Immature natural killer cell (primary cell): ENCODE results near the gene PMEL. TPM values are rescaled to one million over a fixed set of nuclear protein-coding genes. Genes with fewer than 3 reads are reported as not detected.
"Not testable (repeated sequence)": the region's sequence is repeated elsewhere in the genome, so short reads cannot be mapped to it uniquely, and the experiment has no call there.

Source experiments
- DNase-seq, 3 donors: peaks; one replicate each; pipeline ENCODE4 v3.0.0; 2022; ENCODE audit warnings: mixed read lengths in 1 of 3
- H3K27ac Mint-ChIP-seq, 6 donors: one replicate each; pipeline ENCODE4 v1.8.0; 2020; ENCODE audit warnings: mixed read lengths in 6 of 6, mild to moderate bottlenecking in 5 of 6, inconsistent platforms in 4 of 6, moderate library complexity in 3 of 6
- H3K27me3 Mint-ChIP-seq, 3 donors: one replicate each; pipeline ENCODE4 v1.8.0; 2020 to 2021; ENCODE audit warnings: low read depth in 3 of 3, mild to moderate bottlenecking in 3 of 3, mixed read lengths in 3 of 3, moderate library complexity in 3 of 3, inconsistent platforms in 1 of 3
- H3K36me3 Mint-ChIP-seq, 3 donors: one replicate each; pipeline ENCODE4 v1.8.0; 2020; ENCODE audit warnings: mixed read lengths in 3 of 3, inconsistent platforms in 2 of 3, mild to moderate bottlenecking in 2 of 3
- H3K4me1 Mint-ChIP-seq, 2 donors: one replicate each; pipeline ENCODE4 v1.8.0; 2020; ENCODE audit warnings: inconsistent platforms in 2 of 2, mild to moderate bottlenecking in 2 of 2, mixed read lengths in 2 of 2, moderate library complexity in 1 of 2
- H3K4me3 Mint-ChIP-seq, 5 donors: one replicate each; pipeline ENCODE4 v1.8.0; 2020; ENCODE audit warnings: mild to moderate bottlenecking in 5 of 5, mixed read lengths in 5 of 5, inconsistent platforms in 3 of 5, moderate library complexity in 3 of 5
- H3K9me3 Mint-ChIP-seq, 6 donors: one replicate each; pipeline ENCODE4 v1.8.0; 2020; ENCODE audit warnings: mild to moderate bottlenecking in 6 of 6, mixed read lengths in 6 of 6, inconsistent platforms in 4 of 6, moderate library complexity in 3 of 6
- polyA plus RNA-seq, 3 donors: library from polyadenylated mRNA; unstranded; fragments of 300-500 nt; fragmentation: Illumina TruSeq; gene quantifications; one replicate each; pipeline ENCODE4 v1.2.3, GENCODE V29; 2021

Gene PMEL
- polyA plus RNA-seq, 3 donors from 2014 or later = 0.44 TPM; not detected in 2

GRCh38 chr12:55996715-55997534 lies 31.1 kb upstream of the PMEL start, which contains the start of gene SUOX:
Gene SUOX, plus strand, starts transcription at chr12:55997276. Its CDS starts 4,946 bp downstream, at chr12:56002222.
- H3K4me3 Mint-ChIP-seq = peak within 1 kb of the TSS; percentile 79 to 92 (median 84)
- peaks cover 0 to 24% (median 12%) of the 10 kb centered on the region in 3 donors for H3K36me3 Mint-ChIP-seq
- H3K9me3 Mint-ChIP-seq = no peaks in the 10 kb centered on the region
- peaks cover 23% of the 10 kb centered on the region in 2 donors for H3K4me1 Mint-ChIP-seq
- H3K27ac Mint-ChIP-seq = peak within 1 kb of the TSS; percentile 56 to 80 (median 68)
- no peaks in the 10 kb centered on the region for H3K27me3 Mint-ChIP-seq
- DNase-seq = peak; percentile 68 to 72 (median 69)

- H3K27me3 Mint-ChIP-seq = no peaks in the 10 kb centered on the region
- DNase-seq = peak; percentile 67 to 75 (median 69)
- peaks cover under 1 to 29% (median 15%) of the 10 kb centered on the region in 3 donors for H3K36me3 Mint-ChIP-seq
- peak overlapping the region; percentile 4 to 71 (median 57) for H3K27ac Mint-ChIP-seq
- peak overlapping the region; percentile 79 to 92 (median 84) for H3K4me3 Mint-ChIP-seq
- H3K4me1 Mint-ChIP-seq = peaks cover 23% of the 10 kb centered on the region in 2 donors
- H3K9me3 Mint-ChIP-seq = no peaks in the 10 kb centered on the region
Observed at GRCh38 chr12:55996201-55996714, 30.4 kb upstream of the PMEL start.

- H3K4me3 Mint-ChIP-seq = no peak overlapping the region
- H3K27ac Mint-ChIP-seq = no peak overlapping the region
- H3K27me3 Mint-ChIP-seq = no peaks in the 10 kb centered on the region
- H3K9me3 Mint-ChIP-seq = no peaks in the 10 kb centered on the region
- peaks cover 23% of the 10 kb centered on the region in 2 donors for H3K4me1 Mint-ChIP-seq
- H3K36me3 Mint-ChIP-seq = peaks cover 9 to 38% (median 24%) of the 10 kb centered on the region in 3 donors
- DNase-seq = no peak
Observed at GRCh38 chr12:55995366-55995765, 29.5 kb upstream of the PMEL start.

GRCh38 chr12:55993230-55993853 lies 27.5 kb upstream of the PMEL start:
- no peak for DNase-seq
- H3K36me3 Mint-ChIP-seq = peaks cover 16 to 48% (median 26%) of the 10 kb centered on the region in 3 donors
- no peak overlapping the region for H3K4me3 Mint-ChIP-seq
- peaks cover 23% of the 10 kb centered on the region in 2 donors for H3K4me1 Mint-ChIP-seq
- H3K9me3 Mint-ChIP-seq = no peaks in the 10 kb centered on the region
- peak overlapping the region in 1 of 6 donors; percentile 50 for H3K27ac Mint-ChIP-seq
- no peaks in the 10 kb centered on the region for H3K27me3 Mint-ChIP-seq

GRCh38 chr12:55991110-55991509 lies 25.3 kb upstream of the PMEL start:
- no peak for DNase-seq
- peaks cover 18 to 52% (median 26%) of the 10 kb centered on the region in 3 donors for H3K36me3 Mint-ChIP-seq
- no peaks in the 10 kb centered on the region for H3K9me3 Mint-ChIP-seq
- H3K4me3 Mint-ChIP-seq = no peak overlapping the region
- no peak overlapping the region for H3K27ac Mint-ChIP-seq
- peaks cover 2 to 4% of the 10 kb centered on the region in 2 donors for H3K4me1 Mint-ChIP-seq
- H3K27me3 Mint-ChIP-seq = no peaks in the 10 kb centered on the region

GRCh38 chr12:55985976-55986375 lies 20.1 kb upstream of the PMEL start:
- not testable (repeated sequence) for DNase-seq, H3K9me3 Mint-ChIP-seq, H3K27me3 Mint-ChIP-seq, H3K4me1 Mint-ChIP-seq, H3K4me3 Mint-ChIP-seq
- Mint-ChIP-seq H3K27ac (peak overlapping the region in 1 of 6 donors; percentile 11), H3K36me3 (peaks cover 17 to 38% (median 21%) of the 10 kb centered on the region in 3 donors)

- H3K9me3 Mint-ChIP-seq = no peaks in the 10 kb centered on the region
- peak overlapping the region in 1 of 6 donors; percentile 17 for H3K27ac Mint-ChIP-seq
- peaks cover 15 to 32% (median 16%) of the 10 kb centered on the region in 3 donors for H3K36me3 Mint-ChIP-seq
- peaks cover 0 to 5% of the 10 kb centered on the region in 2 donors for H3K4me1 Mint-ChIP-seq
- H3K27me3 Mint-ChIP-seq = no peaks in the 10 kb centered on the region
- no peak for DNase-seq
- H3K4me3 Mint-ChIP-seq = no peak overlapping the region
Observed at GRCh38 chr12:55985341-55985740, 19.5 kb upstream of the PMEL start.

GRCh38 chr12:55984861-55985260 lies 19.0 kb upstream of the PMEL start:
- no peak overlapping the region for H3K4me3 Mint-ChIP-seq
- H3K27me3 Mint-ChIP-seq = no peaks in the 10 kb centered on the region
- peaks cover 1 to 10% of the 10 kb centered on the region in 2 donors for H3K4me1 Mint-ChIP-seq

GRCh38 chr12:55983232-55983842 lies 17.5 kb upstream of the PMEL start:
- Mint-ChIP-seq H3K36me3 (peaks cover 8 to 22% (median 16%) of the 10 kb centered on the region in 3 donors), H3K9me3 (no peaks in the 10 kb centered on the region), H3K27me3 (no peaks in the 10 kb centered on the region), H3K4me1 (peaks cover 5 to 24% of the 10 kb centered on the region in 2 donors), H3K4me3 (no peak overlapping the region), H3K27ac (no peak overlapping the region)
- DNase-seq = no peak

More at GRCh38 chr12:55984861-55985260, 19.0 kb upstream of the PMEL start:
- Mint-ChIP-seq H3K36me3 (peaks cover 13 to 27% (median 16%) of the 10 kb centered on the region in 3 donors), H3K9me3 (no peaks in the 10 kb centered on the region), H3K27ac (no peak overlapping the region)
- no peak for DNase-seq

GRCh38 chr12:55982319-55982936 lies 16.6 kb upstream of the PMEL start:
- Mint-ChIP-seq H3K36me3 (peaks cover 8 to 22% (median 16%) of the 10 kb centered on the region in 3 donors), H3K9me3 (no peaks in the 10 kb centered on the region), H3K4me1 (peaks cover 7 to 30% of the 10 kb centered on the region in 2 donors), H3K4me3 (no peak overlapping the region), H3K27ac (peak overlapping the region in 2 of 6 donors; percentile 13 to 17), H3K27me3 (no peaks in the 10 kb centered on the region)
- DNase-seq = no peak

- H3K9me3 Mint-ChIP-seq, H3K27ac Mint-ChIP-seq: not testable (repeated sequence)
- peaks cover 8 to 22% (median 16%) of the 10 kb centered on the region in 3 donors for H3K36me3 Mint-ChIP-seq
Observed at GRCh38 chr12:55981882-55982281, 16.0 kb upstream of the PMEL start.

GRCh38 chr12:55979069-55979468 lies 13.2 kb upstream of the PMEL start:
- peaks cover 17 to 45% of the 10 kb centered on the region in 2 donors for H3K4me1 Mint-ChIP-seq
- H3K27me3 Mint-ChIP-seq = no peaks in the 10 kb centered on the region
- H3K9me3 Mint-ChIP-seq = no peaks in the 10 kb centered on the region
- H3K4me3 Mint-ChIP-seq = no peak overlapping the region
- DNase-seq = no peak
- peaks cover 0 to 10% (median 7%) of the 10 kb centered on the region in 3 donors for H3K36me3 Mint-ChIP-seq
- peak overlapping the region in 4 of 6 donors; percentile 1 to 34 (median 14) for H3K27ac Mint-ChIP-seq

More at GRCh38 chr12:55981882-55982281, 16.0 kb upstream of the PMEL start:
- not testable (repeated sequence) for H3K4me3 Mint-ChIP-seq, DNase-seq, H3K27me3 Mint-ChIP-seq
- H3K4me1 Mint-ChIP-seq = peaks cover 8 to 35% of the 10 kb centered on the region in 2 donors

GRCh38 chr12:55978393-55978792 lies 12.6 kb upstream of the PMEL start:
- Mint-ChIP-seq H3K4me3 (no peak overlapping the region), H3K27me3 (no peaks in the 10 kb centered on the region), H3K4me1 (peaks cover 17 to 45% of the 10 kb centered on the region in 2 donors), H3K9me3 (no peaks in the 10 kb centered on the region), H3K27ac (no peak overlapping the region), H3K36me3 (peaks cover 0 to 10% (median 4%) of the 10 kb centered on the region in 3 donors)
- no peak for DNase-seq
